ENCODE results near the gene RAB7A. TPM values are rescaled to one million over a fixed set of nuclear protein-coding genes. Genes with fewer than 3 reads are reported as not detected.

RAB7A gene
- total RNA-seq, 1 experiment from 2014 or later: 155 TPM

GRCh38 chr3:128710816-128711433, 15.1 kb upstream of the RAB7A start:
- H2BK20ac ChIP-seq (ENCODE audit: low read depth, low read length, poor library complexity, severe bottlenecking): no peak overlapping the region
- no peak overlapping the region for H3K4me2 ChIP-seq (ENCODE audit: insufficient read depth, insufficient read length, low read length)
- H2AFZ ChIP-seq (ENCODE audit: low read length): no peak overlapping the region
- no peak overlapping the region for H4K91ac ChIP-seq (ENCODE audit: insufficient read length, low read depth, low read length)
- no peak overlapping the region for H3K9ac ChIP-seq (ENCODE audit: extremely low read depth, insufficient read length, low read length)
- no peak overlapping the region for H2BK5ac ChIP-seq (ENCODE audit: insufficient read length, low read length)
- Mint-ChIP-seq H3K4me1 (peaks cover 28 to 33% of the 10 kb centered on the region in 2 experiments), H3K36me3 (ENCODE audit: insufficient read depth in 1 of 3, low read depth in 3 of 3) (0 out of 7 replicates have a peak, but pooled peaks cover 0 to 6% (median 0%) of the 10 kb centered on the region in 3 experiments), H3K9me3 (no peaks in the 10 kb centered on the region), H3K27me3 (ENCODE audit: low read depth) (no peaks in the 10 kb centered on the region; the same call in 1 of the 2 replicates), H3K4me3 (no peak overlapping the region), H3K27ac (no peak overlapping the region)
- H3K23ac ChIP-seq (ENCODE audit: insufficient read length, low read depth, low read length): no peak overlapping the region
- H3K18ac ChIP-seq (ENCODE audit: insufficient read length, low read depth, low read length): no peak overlapping the region
- H3K4me1 ChIP-seq (ENCODE audit: insufficient read depth, low read length): peaks cover 4% of the 10 kb centered on the region; the same call in 1 of the 2 replicates
- no peak overlapping the region for H4K8ac ChIP-seq (replicated peaks; ENCODE audit: insufficient read length, low read depth, low read length)
- H3K27me3 ChIP-seq (ENCODE audit: insufficient read depth, low read length): no peaks in the 10 kb centered on the region
- no peak overlapping the region for H3K27ac ChIP-seq (ENCODE audit: insufficient read length, low read depth, low read length)
- H3K4ac ChIP-seq (ENCODE audit: low read depth, low read length): no peak overlapping the region
- H3K14ac ChIP-seq (ENCODE audit: insufficient read depth, low read length): no peak overlapping the region
- DNase-seq: no peak
- no CpG with 5 or more reads among the region's 7 CpGs for WGBS (ENCODE audit: extremely low coverage, insufficient read length, low lambda C conversion rate)
- no peak overlapping the region for H4K5ac ChIP-seq (ENCODE audit: insufficient read length, low read depth, low read length)
- H3K23me2 ChIP-seq (ENCODE audit: insufficient read length, low read depth, low read length, poor library complexity, severe bottlenecking): no peaks in the 10 kb centered on the region
- no peak overlapping the region for H3T11ph ChIP-seq (ENCODE audit: low read length)
- H3K79me1 ChIP-seq (ENCODE audit: insufficient read depth, low read depth, low read length, poor library complexity, severe bottlenecking): no peaks in the 10 kb centered on the region
- H3K9me3 ChIP-seq (ENCODE audit: control insufficient read depth, low read depth, low read length): no peaks in the 10 kb centered on the region
- no peaks in the 10 kb centered on the region for H3K79me2 ChIP-seq (ENCODE audit: insufficient read depth, low read length)
- H2BK15ac ChIP-seq (ENCODE audit: low read depth, low read length): no peak overlapping the region
- no peak overlapping the region for H3K56ac ChIP-seq (ENCODE audit: insufficient read length, low read depth, low read length)
- no peak overlapping the region for H2BK12ac ChIP-seq (ENCODE audit: insufficient read length, low read depth, low read length)
- H2BK120ac ChIP-seq (ENCODE audit: low read depth, low read length, poor library complexity, severe bottlenecking): no peak overlapping the region
- TF ChIP-seq, protein P1, sequence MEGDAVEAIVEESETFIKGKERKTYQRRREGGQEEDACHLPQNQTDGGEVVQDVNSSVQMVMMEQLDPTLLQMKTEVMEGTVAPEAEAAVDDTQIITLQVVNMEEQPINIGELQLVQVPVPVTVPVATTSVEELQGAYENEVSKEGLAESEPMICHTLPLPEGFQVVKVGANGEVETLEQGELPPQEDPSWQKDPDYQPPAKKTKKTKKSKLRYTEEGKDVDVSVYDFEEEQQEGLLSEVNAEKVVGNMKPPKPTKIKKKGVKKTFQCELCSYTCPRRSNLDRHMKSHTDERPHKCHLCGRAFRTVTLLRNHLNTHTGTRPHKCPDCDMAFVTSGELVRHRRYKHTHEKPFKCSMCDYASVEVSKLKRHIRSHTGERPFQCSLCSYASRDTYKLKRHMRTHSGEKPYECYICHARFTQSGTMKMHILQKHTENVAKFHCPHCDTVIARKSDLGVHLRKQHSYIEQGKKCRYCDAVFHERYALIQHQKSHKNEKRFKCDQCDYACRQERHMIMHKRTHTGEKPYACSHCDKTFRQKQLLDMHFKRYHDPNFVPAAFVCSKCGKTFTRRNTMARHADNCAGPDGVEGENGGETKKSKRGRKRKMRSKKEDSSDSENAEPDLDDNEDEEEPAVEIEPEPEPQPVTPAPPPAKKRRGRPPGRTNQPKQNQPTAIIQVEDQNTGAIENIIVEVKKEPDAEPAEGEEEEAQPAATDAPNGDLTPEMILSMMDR (conservative IDR thresholded peaks at IDR 0.05): no peak
- no peak overlapping the region for H2AK5ac ChIP-seq (ENCODE audit: insufficient read length, low read length)
- H4K20me1 ChIP-seq (ENCODE audit: control insufficient read depth, insufficient read depth, insufficient read length): no peaks in the 10 kb centered on the region

Measured in H9 (cell line).